ENCODE results near the gene SHH.

Gene SHH

GRCh38 chr7:155763122-155763521, 49.1 kb downstream of the SHH start:
- no peak for ATAC-seq
- no peak for TF ChIP-seq CSRNP3 (CRISPR knock-in tag; IDR thresholded peaks at IDR 0.05)
- no peak for TF ChIP-seq SNAI2 (CRISPR knock-in tag; IDR thresholded peaks at IDR 0.05)
- no peak for TF ChIP-seq ESRRG (CRISPR knock-in tag; IDR thresholded peaks at IDR 0.05)
- TF ChIP-seq PPARA (CRISPR knock-in tag; IDR thresholded peaks at IDR 0.05; ENCODE audit: borderline replicate concordance) = no peak
- TF ChIP-seq ZFP30 (CRISPR knock-in tag; IDR thresholded peaks at IDR 0.05) = no peak
- TF ChIP-seq GLIS3 (CRISPR knock-in tag; IDR thresholded peaks at IDR 0.05) = no peak
- no peak for TF ChIP-seq ZNF565 (CRISPR knock-in tag; conservative IDR thresholded peaks at IDR 0.05; ENCODE audit: low read depth)
- TF ChIP-seq OSR1 (CRISPR knock-in tag; IDR thresholded peaks at IDR 0.05) = no peak
- TF ChIP-seq TOX (CRISPR knock-in tag; IDR thresholded peaks at IDR 0.05; ENCODE audit: borderline replicate concordance) = no peak
- no peak for TF ChIP-seq ZFP3 (CRISPR knock-in tag; IDR thresholded peaks at IDR 0.05)
- no peak for TF ChIP-seq TSHZ2 (CRISPR knock-in tag; IDR thresholded peaks at IDR 0.05)
- TF ChIP-seq ZNF8 (CRISPR knock-in tag; IDR thresholded peaks at IDR 0.05) = no peak
- no peak for TF ChIP-seq ARNTL (CRISPR knock-in tag; IDR thresholded peaks at IDR 0.05; ENCODE audit: borderline replicate concordance, low read depth)
- TF ChIP-seq TCF4 (CRISPR knock-in tag; IDR thresholded peaks at IDR 0.05; ENCODE audit: borderline replicate concordance) = no peak
- TF ChIP-seq PATZ1 (CRISPR knock-in tag; IDR thresholded peaks at IDR 0.05; ENCODE audit: borderline replicate concordance) = no peak
- TF ChIP-seq ZNF70 (CRISPR knock-in tag; IDR thresholded peaks at IDR 0.05) = no peak
- no peak for TF ChIP-seq POU6F1 (CRISPR knock-in tag; IDR thresholded peaks at IDR 0.05; ENCODE audit: borderline replicate concordance, low read depth)
- no peak for TF ChIP-seq CREB5 (CRISPR knock-in tag; IDR thresholded peaks at IDR 0.05; ENCODE audit: low read depth)
- no peak for TF ChIP-seq ZC3H10 (CRISPR knock-in tag; IDR thresholded peaks at IDR 0.05)

- TF ChIP-seq BACH2 (CRISPR knock-in tag; IDR thresholded peaks at IDR 0.05; ENCODE audit: borderline replicate concordance) (no peak), RARB (CRISPR knock-in tag; IDR thresholded peaks at IDR 0.05) (no peak), TSHZ2 (CRISPR knock-in tag; IDR thresholded peaks at IDR 0.05) (no peak), CSRNP3 (CRISPR knock-in tag; IDR thresholded peaks at IDR 0.05) (no peak), ZFP3 (CRISPR knock-in tag; IDR thresholded peaks at IDR 0.05) (no peak), CREB5 (CRISPR knock-in tag; IDR thresholded peaks at IDR 0.05; ENCODE audit: low read depth) (no peak), TCF4 (CRISPR knock-in tag; IDR thresholded peaks at IDR 0.05; ENCODE audit: borderline replicate concordance) (no peak), ARNTL (CRISPR knock-in tag; IDR thresholded peaks at IDR 0.05; ENCODE audit: borderline replicate concordance, low read depth) (no peak), ZNF70 (CRISPR knock-in tag; IDR thresholded peaks at IDR 0.05) (no peak), PATZ1 (CRISPR knock-in tag; IDR thresholded peaks at IDR 0.05; ENCODE audit: borderline replicate concordance) (no peak), ZC3H10 (CRISPR knock-in tag; IDR thresholded peaks at IDR 0.05) (no peak), ZNF565 (CRISPR knock-in tag; conservative IDR thresholded peaks at IDR 0.05; ENCODE audit: low read depth) (no peak), ZNF8 (CRISPR knock-in tag; IDR thresholded peaks at IDR 0.05) (no peak), ZFP30 (CRISPR knock-in tag; IDR thresholded peaks at IDR 0.05) (no peak), TOX (CRISPR knock-in tag; IDR thresholded peaks at IDR 0.05; ENCODE audit: borderline replicate concordance) (no peak), GLIS3 (CRISPR knock-in tag; IDR thresholded peaks at IDR 0.05) (no peak)
- ATAC-seq = no peak
Measured at GRCh38 chr7:155762655-155763054, 49.6 kb downstream of the SHH start.

Data from SK-N-SH treated with all-trans-retinoic acid at 6 μM for 48 hours (cell line).